ENCODE measurements around the gene RASSF8.

RASSF8 gene

GRCh38 chr12:25959071-25959961 is 834 bp downstream of the RASSF8 start:
- peak overlapping the region; percentile 90 for H3K4me3 ChIP-seq (ENCODE audit: low read depth, low read length)
- in situ Hi-C loops (cut with HindIII; ENCODE audit: low sequenced_read_pairs), result no loop called here
- peak; percentile 86 for DNase-seq (ENCODE audit: low read depth, low spot score)
- TF ChIP-seq CTCF (IDR thresholded peaks at IDR 0.05; ENCODE audit: low read depth, low read length), result peak; percentile 23

GRCh38 chr12:25960143-25960542 is 1.7 kb downstream of the RASSF8 start:
- in situ Hi-C loops (cut with HindIII; ENCODE audit: low sequenced_read_pairs), result no loop called here
- DNase-seq (ENCODE audit: low read depth, low spot score), result peak; percentile 58
- peak; percentile 38 for TF ChIP-seq CTCF (IDR thresholded peaks at IDR 0.05; ENCODE audit: low read depth, low read length)
- H3K4me3 ChIP-seq (ENCODE audit: low read depth, low read length), result peak overlapping the region; percentile 90

- no peak overlapping the region for H3K4me3 ChIP-seq (ENCODE audit: low read depth, low read length)
- in situ Hi-C loops (cut with HindIII; ENCODE audit: low sequenced_read_pairs), result no loop called here
- TF ChIP-seq CTCF (IDR thresholded peaks at IDR 0.05; ENCODE audit: low read depth, low read length), result no peak
Observed at GRCh38 chr12:25960961-25961360, 2.5 kb downstream of the RASSF8 start.

GRCh38 chr12:25962932-25963525 is 4.5 kb downstream of the RASSF8 start:
- in situ Hi-C loops (cut with HindIII; ENCODE audit: low sequenced_read_pairs), result no loop called here
- H3K4me3 ChIP-seq (ENCODE audit: low read depth, low read length), result no peak overlapping the region
- TF ChIP-seq CTCF (IDR thresholded peaks at IDR 0.05; ENCODE audit: low read depth, low read length), result no peak
- peak; percentile 50 for DNase-seq (ENCODE audit: low read depth, low spot score)

More at GRCh38 chr12:25960961-25961360, 2.5 kb downstream of the RASSF8 start:
- DNase-seq (ENCODE audit: low read depth, low spot score), result peak; percentile 29

GRCh38 chr12:25965682-25966081 is 7.2 kb downstream of the RASSF8 start:
- no peak overlapping the region for H3K4me3 ChIP-seq (ENCODE audit: low read depth, low read length)
- no peak for TF ChIP-seq CTCF (IDR thresholded peaks at IDR 0.05; ENCODE audit: low read depth, low read length)
- DNase-seq (ENCODE audit: low read depth, low spot score), result no peak
- in situ Hi-C loops (cut with HindIII; ENCODE audit: low sequenced_read_pairs), result no loop called here

- peak; percentile 23 for DNase-seq (ENCODE audit: low read depth, low spot score)
- H3K4me3 ChIP-seq (ENCODE audit: low read depth, low read length), result no peak overlapping the region
- in situ Hi-C loops (cut with HindIII; ENCODE audit: low sequenced_read_pairs), result no loop called here
- TF ChIP-seq CTCF (IDR thresholded peaks at IDR 0.05; ENCODE audit: low read depth, low read length), result no peak
Observed at GRCh38 chr12:25970082-25970481, 11.6 kb downstream of the RASSF8 start.

All from astrocyte of the spinal cord (primary cell).